NB4 (cell line): Measurements from ENCODE around the gene SGIP1.

ENCODE experiments used
- DNase-seq: peaks from one replicate; pipeline ENCODE4 v3.0.0; 2010; ENCODE audit warnings: low read depth
- H3K4me3 ChIP-seq: one replicate; pipeline ENCODE4 v1.5.1; 2011; ENCODE audit warnings: mild to moderate bottlenecking, low read depth, low read length, moderate library complexity
- MAX ChIP-seq: IDR thresholded peaks from 2 replicates; pipeline ENCODE4 v1.6.1; 2011; ENCODE audit warnings: low read depth, low read length
- MYC ChIP-seq: IDR thresholded peaks from 2 replicates; pipeline ENCODE4 v1.6.1; 2011; ENCODE audit warnings: low read depth, low read length
- POLR2A ChIP-seq: IDR thresholded peaks from 2 replicates; pipeline ENCODE4 v1.6.1; 2011; ENCODE audit warnings: mild to moderate bottlenecking; ENCODE audit not compliant: insufficient read length; ENCODE audit errors: extremely low read depth
- TF ChIP-seq, protein P1 (sequence below): IDR thresholded peaks from one replicate; pipeline ENCODE4 v1.5.1; 2012; ENCODE audit warnings: low read depth, low read length

SGIP1 gene

GRCh38 chr1:66613187-66613586 is 79.2 kb downstream of the SGIP1 start:
- DNase-seq: no peak
- TF ChIP-seq, protein P1, sequence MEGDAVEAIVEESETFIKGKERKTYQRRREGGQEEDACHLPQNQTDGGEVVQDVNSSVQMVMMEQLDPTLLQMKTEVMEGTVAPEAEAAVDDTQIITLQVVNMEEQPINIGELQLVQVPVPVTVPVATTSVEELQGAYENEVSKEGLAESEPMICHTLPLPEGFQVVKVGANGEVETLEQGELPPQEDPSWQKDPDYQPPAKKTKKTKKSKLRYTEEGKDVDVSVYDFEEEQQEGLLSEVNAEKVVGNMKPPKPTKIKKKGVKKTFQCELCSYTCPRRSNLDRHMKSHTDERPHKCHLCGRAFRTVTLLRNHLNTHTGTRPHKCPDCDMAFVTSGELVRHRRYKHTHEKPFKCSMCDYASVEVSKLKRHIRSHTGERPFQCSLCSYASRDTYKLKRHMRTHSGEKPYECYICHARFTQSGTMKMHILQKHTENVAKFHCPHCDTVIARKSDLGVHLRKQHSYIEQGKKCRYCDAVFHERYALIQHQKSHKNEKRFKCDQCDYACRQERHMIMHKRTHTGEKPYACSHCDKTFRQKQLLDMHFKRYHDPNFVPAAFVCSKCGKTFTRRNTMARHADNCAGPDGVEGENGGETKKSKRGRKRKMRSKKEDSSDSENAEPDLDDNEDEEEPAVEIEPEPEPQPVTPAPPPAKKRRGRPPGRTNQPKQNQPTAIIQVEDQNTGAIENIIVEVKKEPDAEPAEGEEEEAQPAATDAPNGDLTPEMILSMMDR: no peak
- TF ChIP-seq MAX (no peak), POLR2A (no peak), MYC (no peak)
- H3K4me3 ChIP-seq: no peak overlapping the region

DNA sequence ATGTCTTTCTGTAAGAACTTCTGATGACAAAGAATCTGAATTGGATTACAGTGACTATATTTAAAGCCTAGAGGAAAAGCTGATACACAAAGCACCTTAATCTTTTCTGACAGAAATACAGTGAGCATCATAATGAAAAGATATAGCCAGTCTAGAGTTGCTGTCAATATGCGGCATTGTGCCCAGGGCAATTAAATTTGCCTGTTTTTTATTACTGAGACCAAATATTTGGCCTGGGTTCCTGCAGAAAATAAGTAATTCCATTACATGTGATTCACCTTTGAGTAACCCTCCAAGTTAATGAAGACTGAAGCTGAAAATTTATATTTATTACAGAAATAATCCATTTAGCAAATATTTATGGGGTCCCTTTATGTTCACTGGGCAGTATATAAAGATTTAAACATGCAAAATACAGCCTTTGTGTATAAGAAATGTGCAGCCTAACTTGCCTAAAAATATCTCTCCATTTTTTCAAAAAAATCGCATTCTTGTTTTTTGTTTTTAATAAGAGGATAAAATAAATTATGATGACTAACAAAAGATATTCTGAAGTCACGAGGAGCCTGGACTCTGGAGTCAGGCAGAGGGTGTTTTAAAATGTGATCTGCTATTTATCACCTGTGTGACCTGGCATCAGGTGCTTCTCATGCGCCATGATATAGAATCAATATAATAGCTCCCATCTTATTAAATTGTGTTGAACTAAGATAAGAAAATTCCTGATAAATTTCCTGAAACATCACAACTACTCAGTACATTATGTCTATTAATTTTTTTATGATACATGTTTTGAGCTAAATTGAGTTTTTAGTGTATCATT is 83.6 kb downstream of the SGIP1 start:
- TF ChIP-seq, protein P1: no peak
- TF ChIP-seq MAX: no peak
- no peak for TF ChIP-seq MYC
- no peak for TF ChIP-seq POLR2A
- no peak overlapping the region for H3K4me3 ChIP-seq
- DNase-seq: no peak

GRCh38 chr1:66618390-66618789 is 84.4 kb downstream of the SGIP1 start:
- TF ChIP-seq MAX (no peak), POLR2A (no peak)
- DNase-seq: no peak
- H3K4me3 ChIP-seq: no peak overlapping the region

GRCh38 chr1:66623812-66624211 is 89.9 kb downstream of the SGIP1 start:
- TF ChIP-seq MYC (no peak), MAX (no peak), POLR2A (no peak)
- TF ChIP-seq, protein P1: no peak
- DNase-seq: no peak
- H3K4me3 ChIP-seq: no peak overlapping the region

GRCh38 chr1:66624412-66625060 is 90.6 kb downstream of the SGIP1 start:
- H3K4me3 ChIP-seq: no peak overlapping the region
- TF ChIP-seq MYC (no peak), POLR2A (no peak), MAX (no peak)
- TF ChIP-seq, protein P1: no peak
- DNase-seq: no peak

GRCh38 chr1:66626261-66626660 is 92.3 kb downstream of the SGIP1 start:
- no peak for DNase-seq
- no peak overlapping the region for H3K4me3 ChIP-seq
- TF ChIP-seq POLR2A (no peak), MAX (no peak), MYC (no peak)
- TF ChIP-seq, protein P1: no peak
